ENCODE data around the gene C2CD2. TPM values are rescaled to one million over a fixed set of nuclear protein-coding genes. Genes with fewer than 3 reads are reported as not detected.

The C2CD2 gene
- polyA plus RNA-seq, 1 of the 3 experiments (the other 2 are of a cell fraction): 9.7 TPM

DNA sequence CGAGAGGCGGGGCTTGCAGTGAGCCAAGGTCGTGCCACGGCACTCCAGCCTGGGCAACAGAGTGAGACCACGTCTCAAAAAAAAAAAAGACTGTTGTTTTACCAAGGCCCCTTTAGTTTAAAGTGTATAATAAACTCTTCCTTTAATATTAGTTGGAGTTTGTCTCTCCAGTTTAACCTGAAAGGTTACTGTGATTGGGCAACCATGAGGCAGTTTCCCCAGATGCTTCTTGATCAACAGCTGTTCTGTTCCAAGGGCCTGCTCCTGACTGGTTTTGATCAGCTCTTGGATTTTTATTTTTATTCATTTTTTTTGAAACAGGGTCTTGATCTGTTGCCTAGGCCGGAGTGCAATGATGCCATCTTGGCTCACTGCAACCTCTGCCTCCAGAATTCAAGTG lies 18.1 kb upstream of the C2CD2 start:
- DNase-seq: no peak
- Histone ChIP-seq H3K9me3 (no peaks in the 10 kb centered on the region), H3K4me3 (ENCODE audit: low read depth in 2 of 2, low read length in 1 of 2) (no peak overlapping the region), H3K9me2 (no peaks in the 10 kb centered on the region), H3K36me3 (replicated peaks in 1 of 2; ENCODE audit: control insufficient read depth in 1 of 2, insufficient read depth in 2 of 2, low read length in 1 of 2) (no peaks in the 10 kb centered on the region), H3K79me2 (ENCODE audit: insufficient read depth) (no peaks in the 10 kb centered on the region), H3K4me1 (ENCODE audit: control insufficient read depth in 1 of 2, insufficient read depth in 2 of 2, low read depth in 1 of 2, low read length in 1 of 2) (no peaks in the 10 kb centered on the region), H3K27me3 (ENCODE audit: insufficient read depth) (no peaks in the 10 kb centered on the region), H3K9ac (no peak overlapping the region), H3F3A (replicated peaks; ENCODE audit: insufficient read depth) (no peaks in the 10 kb centered on the region), H4K20me1 (ENCODE audit: insufficient read depth) (no peaks in the 10 kb centered on the region), H3K4me2 (no peak overlapping the region), H3K27ac (ENCODE audit: low read depth in 2 of 2, low read length in 1 of 2) (no peak overlapping the region), H2AFZ (ENCODE audit: low read depth) (no peak overlapping the region)
- WGBS (ENCODE audit: low lambda C conversion rate): 90% methylated on average over 6 of the region's 6 CpGs
- TF ChIP-seq YY1 (IDR thresholded peaks at IDR 0.05; ENCODE audit: low read depth) (no peak), NRF1 (IDR thresholded peaks at IDR 0.05; ENCODE audit: low read depth, low read length) (no peak), TCF12 (IDR thresholded peaks at IDR 0.05) (no peak), ELF1 (IDR thresholded peaks at IDR 0.05) (no peak), MEF2A (IDR thresholded peaks at IDR 0.05; ENCODE audit: borderline replicate concordance, low read depth) (no peak), NFIC (IDR thresholded peaks at IDR 0.05; ENCODE audit: borderline replicate concordance) (no peak)
- TF ChIP-seq, protein P1, sequence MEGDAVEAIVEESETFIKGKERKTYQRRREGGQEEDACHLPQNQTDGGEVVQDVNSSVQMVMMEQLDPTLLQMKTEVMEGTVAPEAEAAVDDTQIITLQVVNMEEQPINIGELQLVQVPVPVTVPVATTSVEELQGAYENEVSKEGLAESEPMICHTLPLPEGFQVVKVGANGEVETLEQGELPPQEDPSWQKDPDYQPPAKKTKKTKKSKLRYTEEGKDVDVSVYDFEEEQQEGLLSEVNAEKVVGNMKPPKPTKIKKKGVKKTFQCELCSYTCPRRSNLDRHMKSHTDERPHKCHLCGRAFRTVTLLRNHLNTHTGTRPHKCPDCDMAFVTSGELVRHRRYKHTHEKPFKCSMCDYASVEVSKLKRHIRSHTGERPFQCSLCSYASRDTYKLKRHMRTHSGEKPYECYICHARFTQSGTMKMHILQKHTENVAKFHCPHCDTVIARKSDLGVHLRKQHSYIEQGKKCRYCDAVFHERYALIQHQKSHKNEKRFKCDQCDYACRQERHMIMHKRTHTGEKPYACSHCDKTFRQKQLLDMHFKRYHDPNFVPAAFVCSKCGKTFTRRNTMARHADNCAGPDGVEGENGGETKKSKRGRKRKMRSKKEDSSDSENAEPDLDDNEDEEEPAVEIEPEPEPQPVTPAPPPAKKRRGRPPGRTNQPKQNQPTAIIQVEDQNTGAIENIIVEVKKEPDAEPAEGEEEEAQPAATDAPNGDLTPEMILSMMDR (IDR thresholded peaks at IDR 0.05): no peak
- TF ChIP-seq, protein P2, sequence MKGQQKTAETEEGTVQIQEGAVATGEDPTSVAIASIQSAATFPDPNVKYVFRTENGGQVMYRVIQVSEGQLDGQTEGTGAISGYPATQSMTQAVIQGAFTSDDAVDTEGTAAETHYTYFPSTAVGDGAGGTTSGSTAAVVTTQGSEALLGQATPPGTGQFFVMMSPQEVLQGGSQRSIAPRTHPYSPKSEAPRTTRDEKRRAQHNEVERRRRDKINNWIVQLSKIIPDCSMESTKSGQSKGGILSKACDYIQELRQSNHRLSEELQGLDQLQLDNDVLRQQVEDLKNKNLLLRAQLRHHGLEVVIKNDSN (IDR thresholded peaks at IDR 0.05; ENCODE audit: borderline replicate concordance, low read depth): no peak
- ChIA-PET CTCF (no interaction called here), POLR2A (interaction anchor here (0.7 kb wide), 1 partner anchor 798 kb away, joined by 3 read pairs; no protein-coding TSS in a partner anchor)

DNA sequence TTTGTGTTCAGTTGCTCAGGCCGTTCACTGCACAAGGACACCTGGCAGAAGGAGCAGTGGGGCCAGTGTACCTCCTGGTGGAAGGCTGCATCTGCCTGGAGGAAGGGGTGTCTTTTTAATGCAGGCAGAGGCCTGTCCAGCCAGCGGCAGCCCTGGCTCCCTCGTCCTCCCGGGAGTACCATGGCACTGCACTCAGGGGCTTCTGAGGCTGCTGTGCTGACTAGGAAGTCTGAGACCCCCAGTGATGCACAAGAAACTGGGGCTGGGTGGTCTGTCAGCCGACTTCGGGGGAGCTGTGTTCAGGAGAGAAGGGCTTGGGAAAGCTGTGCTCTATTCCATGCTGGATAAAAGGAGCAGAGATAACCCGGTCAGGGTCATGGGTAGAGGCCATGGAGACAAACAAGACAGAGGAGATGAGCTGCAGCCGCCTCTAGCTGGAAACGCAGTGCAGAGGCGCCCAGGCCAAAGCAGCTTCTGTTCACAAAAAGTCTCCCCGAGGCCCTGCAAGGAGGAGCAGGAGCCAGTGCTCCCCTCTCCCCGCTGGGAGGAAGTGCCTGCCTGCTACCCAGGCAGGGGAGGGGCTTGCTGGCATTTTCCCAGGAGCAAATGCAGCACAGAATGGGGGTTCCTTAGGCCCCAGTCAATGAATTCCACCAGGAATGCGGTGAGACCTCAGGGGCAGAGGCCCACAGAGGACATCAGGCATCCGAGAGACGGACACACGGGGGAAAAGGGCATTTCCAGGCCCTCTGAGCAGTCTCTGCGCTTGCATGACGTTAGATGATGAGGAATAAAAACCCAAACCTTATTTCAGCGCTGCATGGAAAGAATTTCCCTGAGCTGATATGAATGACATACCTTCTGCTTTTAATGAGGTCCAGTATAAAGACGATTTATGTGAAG lies 17.2 kb upstream of the C2CD2 start:
- DNase-seq: no peak
- TF ChIP-seq FOSL2 (IDR thresholded peaks at IDR 0.05; ENCODE audit: borderline replicate concordance, low read depth): no peak
- no peaks in the 10 kb centered on the region for H3K36me3 ChIP-seq (replicated peaks in 1 of 2; ENCODE audit: control insufficient read depth in 1 of 2, insufficient read depth in 2 of 2, low read length in 1 of 2)
- POLR2A ChIA-PET: no interaction called here
- no peaks in the 10 kb centered on the region for H3K9me3 ChIP-seq
- H4K20me1 ChIP-seq (ENCODE audit: insufficient read depth): no peaks in the 10 kb centered on the region
- no peaks in the 10 kb centered on the region for H3K9me2 ChIP-seq
- H2AFZ ChIP-seq (ENCODE audit: low read depth): no peak overlapping the region
- H3F3A ChIP-seq (replicated peaks; ENCODE audit: insufficient read depth): no peaks in the 10 kb centered on the region
- no peak overlapping the region for H3K27ac ChIP-seq (ENCODE audit: low read depth in 2 of 2, low read length in 1 of 2)
- no peaks in the 10 kb centered on the region for H3K27me3 ChIP-seq (ENCODE audit: insufficient read depth)
- no peak overlapping the region for H3K9ac ChIP-seq
- CTCF ChIA-PET: interaction anchor here (1.4 to 1.5 kb wide), 2 partner anchors 9 to 34 kb away, joined by 3 read pairs; no protein-coding TSS in a partner anchor
- no peak overlapping the region for H3K4me3 ChIP-seq (ENCODE audit: low read depth in 2 of 2, low read length in 1 of 2)
- WGBS (ENCODE audit: low lambda C conversion rate): 84% methylated on average over 16 of the region's 20 CpGs
- no peak overlapping the region for H3K4me2 ChIP-seq
- H3K79me2 ChIP-seq (ENCODE audit: insufficient read depth): no peaks in the 10 kb centered on the region
- H3K4me1 ChIP-seq (ENCODE audit: control insufficient read depth in 1 of 2, insufficient read depth in 2 of 2, low read depth in 1 of 2, low read length in 1 of 2): no peaks in the 10 kb centered on the region
